Dendritic cell treated with granulocyte-macrophage colony-stimulating factor and Interleukin-4, amounts not matched to agents 40 ng/mL and 50 ng/mL, for 4 days (primary cell): ENCODE results near the gene COP1.

ENCODE experiments used
- H3K27ac Mint-ChIP-seq: one replicate; pipeline ENCODE4 v1.8.0; 2022; ENCODE audit warnings: mild to moderate bottlenecking, mixed read lengths
- H3K27me3 Mint-ChIP-seq: one replicate; pipeline ENCODE4 v1.8.0; 2022; ENCODE audit warnings: mild to moderate bottlenecking, mixed read lengths
- H3K36me3 Mint-ChIP-seq: one replicate; pipeline ENCODE4 v1.8.0; 2022; ENCODE audit warnings: low read depth, mixed read lengths
- H3K4me1 Mint-ChIP-seq: one replicate; pipeline ENCODE4 v1.8.0; 2022; ENCODE audit warnings: low read depth, mixed read lengths
- H3K4me3 Mint-ChIP-seq: one replicate; pipeline ENCODE4 v1.8.0; 2022; ENCODE audit warnings: mild to moderate bottlenecking, moderate library complexity, mixed read lengths
- H3K9me3 Mint-ChIP-seq: one replicate; pipeline ENCODE4 v1.8.0; 2022; ENCODE audit warnings: mixed read lengths
- intact Hi-C: fragments of 100-400 bp; cut with micrococcal nuclease; formaldehyde crosslinking; loops from one replicate; pipeline ENCODE4 v1.15.0; 2022

Gene COP1

DNA sequence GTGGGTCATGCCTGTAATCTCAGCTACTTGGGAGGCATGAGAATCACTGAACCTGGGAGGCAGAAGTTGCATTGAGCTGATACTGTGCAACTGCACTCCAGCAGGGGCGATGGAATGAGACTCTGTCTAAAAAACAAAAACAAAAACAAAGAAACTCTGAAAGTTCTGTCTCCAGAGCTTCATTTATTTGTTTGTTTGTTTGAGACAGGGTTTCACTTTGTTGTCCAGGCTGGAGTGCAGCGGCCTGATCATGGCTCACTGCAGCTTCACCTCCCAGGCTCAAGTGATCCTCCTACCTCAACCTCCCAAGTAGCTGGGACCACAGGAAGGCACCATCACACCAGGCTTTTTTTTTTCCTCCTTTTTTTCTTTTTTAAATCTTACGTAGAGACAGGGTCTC lies 271.9 kb downstream of the COP1 start:
- H3K9me3 Mint-ChIP-seq, result no peaks in the 10 kb centered on the region
- H3K4me3 Mint-ChIP-seq, result no peak overlapping the region
- no peaks in the 10 kb centered on the region for H3K4me1 Mint-ChIP-seq
- no peak overlapping the region for H3K27ac Mint-ChIP-seq
- intact Hi-C loops, result no loop called here
- H3K27me3 Mint-ChIP-seq, result no peaks in the 10 kb centered on the region
- H3K36me3 Mint-ChIP-seq, result peaks cover 72% of the 10 kb centered on the region

DNA sequence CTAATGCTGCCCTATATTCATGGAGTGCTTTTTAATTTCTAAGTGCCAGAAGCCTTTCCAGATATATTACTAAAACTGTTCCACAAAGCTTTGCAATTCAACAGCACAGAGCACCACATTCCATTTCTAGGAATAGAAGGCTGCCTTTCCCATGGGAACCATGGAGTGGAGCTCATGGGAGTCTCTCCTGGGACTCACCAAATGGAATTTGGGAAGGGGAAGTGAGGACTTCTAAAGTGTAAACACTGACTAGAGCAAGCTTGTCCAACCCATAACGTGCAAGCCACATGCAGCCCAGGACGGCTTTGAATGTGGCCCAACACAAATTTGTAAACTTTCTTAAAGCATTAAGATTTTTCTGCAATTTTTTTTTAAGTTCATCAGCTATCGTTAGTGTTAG lies 273.3 kb downstream of the COP1 start:
- Mint-ChIP-seq H3K9me3 (no peaks in the 10 kb centered on the region), H3K36me3 (peaks cover 62% of the 10 kb centered on the region)

DNA sequence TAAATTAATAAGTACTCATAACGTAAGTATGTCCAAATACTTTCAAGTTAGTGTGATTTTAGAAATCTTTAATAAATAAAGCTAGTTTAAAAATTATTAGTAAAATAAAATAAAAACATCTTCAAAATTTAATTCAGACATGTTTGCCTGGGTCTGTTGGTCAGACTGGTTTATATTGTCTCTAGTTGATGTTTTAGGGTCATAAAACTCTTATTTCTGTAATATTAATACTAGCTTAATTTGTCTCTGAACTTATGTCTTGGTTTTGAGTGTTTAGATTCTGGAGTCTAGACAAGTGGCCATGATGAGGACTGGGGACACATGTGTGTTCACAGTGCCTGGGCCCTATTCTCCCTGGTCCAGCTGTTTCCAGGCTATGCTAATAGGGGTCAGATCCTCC lies 279.1 kb downstream of the COP1 start:
- Mint-ChIP-seq H3K27ac (no peak overlapping the region), H3K4me3 (no peak overlapping the region), H3K27me3 (no peaks in the 10 kb centered on the region), H3K9me3 (no peaks in the 10 kb centered on the region), H3K36me3 (peaks cover 44% of the 10 kb centered on the region), H3K4me1 (no peaks in the 10 kb centered on the region)
- intact Hi-C loops, result no loop called here

More for the DNA sequence above, 273.3 kb downstream of the COP1 start:
- Mint-ChIP-seq H3K4me3 (no peak overlapping the region), H3K27me3 (no peaks in the 10 kb centered on the region), H3K4me1 (no peaks in the 10 kb centered on the region), H3K27ac (no peak overlapping the region)
- intact Hi-C loops, result no loop called here

DNA sequence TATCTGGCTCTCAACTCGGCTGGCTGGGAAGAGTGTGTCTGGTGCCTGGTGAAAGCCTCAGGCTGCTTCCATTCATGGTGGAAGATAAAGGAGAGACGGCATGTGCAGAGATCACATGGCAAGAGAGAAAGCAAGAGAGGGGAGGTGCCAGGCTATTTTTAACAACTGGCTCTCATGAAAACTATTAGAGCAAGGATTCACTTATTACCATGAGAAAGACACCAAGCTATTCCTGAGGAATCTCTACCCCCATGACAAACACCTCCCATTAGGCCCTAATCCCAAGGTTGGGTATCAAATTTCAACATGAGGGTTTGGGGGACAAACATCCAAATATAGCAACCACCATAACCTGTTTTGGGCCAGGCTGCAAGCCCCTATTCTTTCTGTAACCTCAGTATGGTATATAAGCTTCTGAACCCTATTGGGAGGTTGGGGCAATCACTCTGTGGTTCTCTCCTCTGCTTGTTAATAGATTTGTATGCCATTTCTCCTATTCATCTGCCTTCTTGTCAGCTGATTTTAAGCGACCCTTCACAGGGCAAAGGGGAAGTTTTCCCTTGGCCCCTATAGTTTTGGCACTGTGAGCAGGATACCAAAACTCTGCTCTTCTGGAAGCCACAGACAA lies 284.7 kb downstream of the COP1 start:
- peaks cover 27% of the 10 kb centered on the region for H3K36me3 Mint-ChIP-seq
- intact Hi-C loops, result no loop called here
- no peaks in the 10 kb centered on the region for H3K4me1 Mint-ChIP-seq
- H3K27ac Mint-ChIP-seq, result no peak overlapping the region
- H3K4me3 Mint-ChIP-seq, result no peak overlapping the region
- H3K9me3 Mint-ChIP-seq, result no peaks in the 10 kb centered on the region
- H3K27me3 Mint-ChIP-seq, result no peaks in the 10 kb centered on the region

DNA sequence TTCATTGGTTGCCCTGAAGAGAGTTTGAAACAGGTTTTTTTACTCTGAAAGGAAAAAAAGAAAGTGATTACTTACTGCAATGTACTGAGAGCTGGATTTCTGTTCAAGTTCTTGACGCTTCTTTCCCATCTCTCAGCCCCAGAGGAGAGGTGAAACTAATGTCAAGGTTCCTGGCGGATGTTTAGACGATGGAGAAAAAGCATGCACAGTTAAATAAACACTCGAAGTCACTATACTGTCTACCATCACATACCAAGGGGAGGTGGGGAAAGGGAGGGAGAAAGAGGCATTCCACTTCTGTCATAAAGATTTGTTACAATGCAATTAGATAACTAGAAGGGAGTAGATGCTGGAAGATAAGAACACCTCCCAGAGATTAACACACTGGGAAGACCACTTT lies 286.7 kb downstream of the COP1 start:
- Mint-ChIP-seq H3K4me3 (no peak overlapping the region), H3K27ac (no peak overlapping the region)

DNA sequence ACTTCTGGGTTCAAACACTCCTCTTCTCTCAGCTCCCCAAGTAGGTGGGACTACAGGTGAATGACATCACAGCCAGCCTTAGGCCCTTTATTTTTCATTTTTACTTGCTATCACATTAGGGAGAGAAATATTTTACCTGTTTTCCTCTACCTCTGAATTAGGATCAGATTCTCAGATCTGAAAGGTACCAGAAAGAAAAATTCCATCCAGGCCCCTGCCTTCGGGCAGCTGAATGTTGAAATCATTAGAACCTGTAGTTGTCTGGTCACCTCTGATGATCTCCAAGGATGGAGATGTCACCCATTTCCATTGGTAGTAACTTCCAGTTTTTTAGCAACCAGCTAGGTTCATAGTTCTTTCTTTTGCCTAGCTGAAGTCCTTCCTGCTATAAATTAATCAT lies 288.1 kb downstream of the COP1 start:
- no peaks in the 10 kb centered on the region for H3K4me1 Mint-ChIP-seq
- H3K4me3 Mint-ChIP-seq, result no peak overlapping the region
- intact Hi-C loops, result no loop called here
- no peak overlapping the region for H3K27ac Mint-ChIP-seq
- H3K9me3 Mint-ChIP-seq, result no peaks in the 10 kb centered on the region
- no peaks in the 10 kb centered on the region for H3K27me3 Mint-ChIP-seq
- H3K36me3 Mint-ChIP-seq, result peaks cover 17% of the 10 kb centered on the region

More for the DNA sequence above, 286.7 kb downstream of the COP1 start:
- no peaks in the 10 kb centered on the region for H3K27me3 Mint-ChIP-seq
- intact Hi-C loops, result no loop called here
- H3K9me3 Mint-ChIP-seq, result no peaks in the 10 kb centered on the region
- peaks cover 22% of the 10 kb centered on the region for H3K36me3 Mint-ChIP-seq
- H3K4me1 Mint-ChIP-seq, result no peaks in the 10 kb centered on the region

DNA sequence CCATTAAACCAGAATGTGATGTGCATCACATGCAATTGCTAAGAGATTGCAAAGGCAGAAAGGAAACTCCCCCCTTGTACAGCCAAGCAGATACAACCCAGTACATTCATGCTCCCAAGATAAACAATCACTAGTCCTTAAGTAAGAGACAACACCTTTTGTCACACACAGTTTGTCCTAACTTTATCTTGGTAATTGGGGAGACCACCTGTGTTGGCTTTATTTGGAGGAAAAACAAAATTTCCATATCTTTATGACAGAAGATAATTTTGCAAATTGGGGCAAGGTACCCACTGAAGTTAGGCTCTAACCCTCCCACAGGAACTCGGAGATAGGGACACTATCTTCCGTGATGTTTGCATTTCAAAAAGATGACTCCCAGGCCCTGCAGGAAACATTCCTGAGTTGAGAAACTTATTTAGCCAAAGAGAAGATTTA lies 288.7 kb downstream of the COP1 start:
- no peak overlapping the region for H3K27ac Mint-ChIP-seq
- no peak overlapping the region for H3K4me3 Mint-ChIP-seq
- peaks cover 20% of the 10 kb centered on the region for H3K36me3 Mint-ChIP-seq
- H3K9me3 Mint-ChIP-seq, result peaks cover under 1% of the 10 kb centered on the region
- H3K4me1 Mint-ChIP-seq, result no peaks in the 10 kb centered on the region
- intact Hi-C loops, result no loop called here
- no peaks in the 10 kb centered on the region for H3K27me3 Mint-ChIP-seq

DNA sequence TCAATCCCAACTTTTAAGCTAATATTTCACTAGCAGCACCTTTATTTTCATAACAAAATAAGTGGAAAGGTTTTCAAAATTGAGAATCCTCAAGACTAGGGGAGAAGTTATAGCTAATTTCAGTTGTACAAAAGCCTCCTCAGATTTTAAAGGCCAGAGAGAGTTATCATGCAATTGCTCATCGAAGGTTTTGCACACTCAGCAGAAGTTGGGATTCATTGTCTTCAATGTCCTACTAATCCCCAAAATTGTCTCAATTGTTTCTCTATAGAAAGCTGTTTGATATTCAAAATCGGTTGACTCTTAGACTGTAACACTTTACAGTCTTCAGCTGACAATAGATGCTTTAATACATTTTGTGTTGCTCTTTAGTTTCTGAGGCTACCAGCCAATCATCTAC lies 293.0 kb downstream of the COP1 start:
- no peak overlapping the region for H3K27ac Mint-ChIP-seq
- intact Hi-C loops, result no loop called here
- no peak overlapping the region for H3K4me3 Mint-ChIP-seq
- H3K27me3 Mint-ChIP-seq, result no peaks in the 10 kb centered on the region
- H3K36me3 Mint-ChIP-seq, result peaks cover 46% of the 10 kb centered on the region
- peaks cover 36% of the 10 kb centered on the region for H3K9me3 Mint-ChIP-seq
- H3K4me1 Mint-ChIP-seq, result no peaks in the 10 kb centered on the region

DNA sequence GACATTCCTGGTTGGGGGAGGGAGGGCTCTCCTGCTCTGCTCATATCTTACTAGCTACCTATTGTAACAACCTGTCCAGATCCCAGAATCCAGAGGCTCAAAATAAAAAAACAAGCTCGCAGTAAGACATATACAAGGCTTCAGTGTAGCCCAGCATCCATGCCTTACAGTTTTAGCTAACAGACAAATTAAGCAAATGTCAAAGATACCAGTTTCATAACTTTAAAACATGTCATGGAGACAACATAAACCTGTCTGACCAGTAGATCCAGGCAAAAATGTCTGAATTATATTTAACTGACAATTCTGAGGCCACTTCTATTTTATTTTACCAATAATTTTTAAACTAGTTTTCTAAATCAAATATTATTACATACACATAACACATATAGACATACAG lies 295.9 kb downstream of the COP1 start:
- Mint-ChIP-seq H3K4me3 (no peak overlapping the region), H3K9me3 (peaks cover 36% of the 10 kb centered on the region), H3K27ac (no peak overlapping the region), H3K4me1 (no peaks in the 10 kb centered on the region), H3K27me3 (no peaks in the 10 kb centered on the region), H3K36me3 (peaks cover 29% of the 10 kb centered on the region)
- intact Hi-C loops, result no loop called here

DNA sequence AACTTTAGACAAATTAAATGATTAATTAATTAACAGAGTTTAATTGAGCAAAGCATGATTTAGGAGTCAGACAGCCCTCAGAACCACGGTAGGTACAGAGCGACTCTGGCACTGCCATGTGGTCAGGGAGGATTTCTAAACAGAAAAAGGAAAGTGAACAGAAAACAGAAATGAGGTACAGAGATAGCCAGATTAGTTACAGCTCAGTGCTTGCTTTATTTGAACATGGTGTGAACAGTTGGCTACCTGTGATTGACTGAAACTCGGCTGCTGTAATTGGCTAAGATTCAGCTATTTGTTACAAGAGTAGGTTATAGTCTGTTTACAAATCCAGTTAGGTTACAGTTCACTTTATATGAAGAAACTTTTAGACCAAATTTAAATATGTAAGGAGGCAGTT lies 300.7 kb downstream of the COP1 start:
- no peak overlapping the region for H3K27ac Mint-ChIP-seq
- H3K4me3 Mint-ChIP-seq, result no peak overlapping the region
- intact Hi-C loops, result no loop called here
- peaks cover 31% of the 10 kb centered on the region for H3K36me3 Mint-ChIP-seq
- H3K9me3 Mint-ChIP-seq, result peaks cover 15% of the 10 kb centered on the region
- no peaks in the 10 kb centered on the region for H3K27me3 Mint-ChIP-seq
- H3K4me1 Mint-ChIP-seq, result no peaks in the 10 kb centered on the region

DNA sequence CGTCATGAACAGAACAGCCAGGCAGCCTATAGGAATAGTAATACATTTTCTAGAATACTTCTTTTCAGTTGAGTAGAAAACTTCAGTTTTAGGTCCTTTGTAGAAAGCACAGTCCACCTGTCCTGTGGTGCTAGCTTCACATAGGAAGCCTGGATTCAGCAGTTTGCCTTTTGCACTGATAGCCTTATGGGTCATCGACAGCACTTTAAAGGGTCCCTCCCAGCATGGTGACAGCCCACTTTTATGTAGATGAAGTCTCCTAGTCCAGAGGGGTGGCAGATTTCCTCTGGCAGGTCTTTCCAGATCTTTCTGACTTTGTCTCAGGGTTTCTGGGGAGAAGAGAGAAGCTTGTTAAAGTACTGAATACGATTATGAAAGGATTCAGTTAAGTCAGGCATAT lies 302.3 kb downstream of the COP1 start:
- H3K27me3 Mint-ChIP-seq, result no peaks in the 10 kb centered on the region
- no peak overlapping the region for H3K27ac Mint-ChIP-seq
- no peaks in the 10 kb centered on the region for H3K4me1 Mint-ChIP-seq
- H3K9me3 Mint-ChIP-seq, result no peaks in the 10 kb centered on the region
- H3K4me3 Mint-ChIP-seq, result no peak overlapping the region
- H3K36me3 Mint-ChIP-seq, result peaks cover 18% of the 10 kb centered on the region
- intact Hi-C loops, result no loop called here

DNA sequence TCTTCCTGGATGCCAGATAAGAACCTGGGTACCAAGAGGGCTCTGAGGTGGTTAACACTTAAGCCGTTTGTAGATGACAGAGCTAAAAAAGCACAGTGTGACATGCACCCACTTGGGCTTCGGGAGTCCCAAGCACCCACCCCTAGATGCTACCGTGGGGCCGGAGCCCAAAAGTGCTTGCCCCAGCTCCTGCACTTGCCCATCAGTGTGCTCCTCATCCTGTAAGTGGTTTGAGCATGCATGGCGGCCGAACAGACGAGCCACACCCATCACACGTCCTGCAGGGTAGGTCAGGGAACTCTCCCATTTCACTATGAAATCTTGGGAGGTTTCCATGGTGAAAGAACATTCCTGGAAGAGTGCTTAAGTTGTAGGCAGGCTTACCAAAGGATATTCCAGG lies 304.8 kb downstream of the COP1 start:
- H3K27me3 Mint-ChIP-seq, result no peaks in the 10 kb centered on the region
- H3K9me3 Mint-ChIP-seq, result no peaks in the 10 kb centered on the region
- intact Hi-C loops, result no loop called here
- no peaks in the 10 kb centered on the region for H3K4me1 Mint-ChIP-seq
- H3K27ac Mint-ChIP-seq, result no peak overlapping the region
- H3K4me3 Mint-ChIP-seq, result no peak overlapping the region
- H3K36me3 Mint-ChIP-seq, result peaks cover 25% of the 10 kb centered on the region

DNA sequence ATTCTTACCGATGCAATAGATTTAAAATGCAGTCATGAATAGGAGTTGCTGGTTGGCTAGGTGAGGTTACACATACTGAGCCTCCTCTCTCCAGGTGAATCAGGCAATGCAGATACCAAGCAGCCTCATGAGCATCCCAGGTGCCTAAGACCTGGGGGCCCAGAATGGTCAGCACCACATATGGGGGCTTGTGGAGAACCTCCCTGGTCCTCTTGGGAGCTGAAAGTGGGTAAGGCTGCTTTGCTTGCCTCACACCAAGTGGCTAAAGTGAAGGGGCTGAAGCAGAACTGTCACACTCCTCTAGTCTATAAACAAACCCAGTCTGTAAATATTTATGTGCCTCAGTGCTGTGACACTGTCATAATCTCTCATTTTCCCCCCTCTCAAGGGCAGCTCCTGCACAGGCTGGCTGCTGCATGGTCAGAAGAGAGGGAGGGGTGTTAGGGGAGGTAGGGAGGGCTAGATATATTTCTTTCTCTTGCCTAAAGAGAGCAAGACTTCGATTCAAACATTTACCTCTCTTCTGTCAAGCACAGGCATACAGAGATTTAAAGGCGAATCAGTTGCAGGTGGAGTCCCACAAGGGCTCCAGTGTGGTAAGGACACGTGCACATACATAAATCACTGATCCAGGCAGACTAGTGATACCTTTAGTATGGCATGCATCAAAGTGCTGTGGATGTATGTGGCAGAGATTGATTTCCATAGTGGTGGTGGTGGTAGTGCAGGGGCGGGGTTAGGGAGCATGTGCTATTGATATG lies 305.8 kb downstream of the COP1 start:
- intact Hi-C loops, result no loop called here
- H3K9me3 Mint-ChIP-seq, result no peaks in the 10 kb centered on the region
- H3K36me3 Mint-ChIP-seq, result peaks cover 25% of the 10 kb centered on the region
- H3K4me3 Mint-ChIP-seq, result no peak overlapping the region
- no peaks in the 10 kb centered on the region for H3K27me3 Mint-ChIP-seq
- no peaks in the 10 kb centered on the region for H3K4me1 Mint-ChIP-seq
- no peak overlapping the region for H3K27ac Mint-ChIP-seq

DNA sequence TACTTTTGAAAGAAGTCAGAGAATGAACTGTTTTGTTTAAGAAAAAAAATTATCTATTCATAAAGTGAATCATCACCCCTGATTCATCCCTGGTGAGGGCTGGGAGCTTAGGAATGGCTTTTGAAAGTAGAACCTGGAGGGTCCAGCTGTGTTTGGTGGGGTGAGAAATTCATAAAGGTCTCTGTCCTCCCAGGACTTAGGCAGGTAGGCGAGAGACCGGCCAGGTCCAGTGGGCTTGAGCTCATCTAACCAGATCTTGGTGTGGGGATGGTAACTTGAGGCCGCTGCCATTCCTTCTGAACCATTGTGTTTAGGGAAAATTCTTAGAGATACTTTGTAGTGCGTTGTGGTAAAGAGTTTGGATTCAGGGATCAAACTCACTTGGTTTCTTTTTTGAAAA lies 306.9 kb downstream of the COP1 start:
- Mint-ChIP-seq H3K4me3 (no peak overlapping the region), H3K27ac (no peak overlapping the region), H3K9me3 (no peaks in the 10 kb centered on the region), H3K4me1 (no peaks in the 10 kb centered on the region), H3K27me3 (no peaks in the 10 kb centered on the region), H3K36me3 (peaks cover 25% of the 10 kb centered on the region)
- intact Hi-C loops, result no loop called here

DNA sequence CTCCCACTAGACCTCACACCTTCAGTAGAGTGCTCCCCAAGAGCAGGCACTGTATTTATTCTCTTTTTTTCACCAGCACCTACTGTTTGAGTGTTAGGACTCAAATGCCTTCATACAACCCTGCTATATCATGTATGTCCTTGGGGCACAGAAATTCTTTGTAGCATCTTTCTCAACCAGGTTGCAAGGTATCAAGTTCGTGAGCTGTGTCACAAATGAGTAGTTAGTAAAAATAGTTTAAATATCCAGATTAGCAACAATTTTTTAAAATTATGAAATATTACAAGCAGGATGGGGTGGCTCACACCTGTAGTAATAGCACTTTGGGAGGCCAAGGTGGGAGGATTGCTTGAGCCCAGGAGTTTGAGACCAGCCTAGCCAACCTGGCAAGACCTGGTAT lies 311.1 kb downstream of the COP1 start:
- intact Hi-C loops, result no loop called here

More for the DNA sequence above, 311.1 kb downstream of the COP1 start:
- no peak overlapping the region for H3K27ac Mint-ChIP-seq
- no peaks in the 10 kb centered on the region for H3K27me3 Mint-ChIP-seq
- H3K4me3 Mint-ChIP-seq, result no peak overlapping the region
- H3K9me3 Mint-ChIP-seq, result peaks cover 5% of the 10 kb centered on the region
- no peaks in the 10 kb centered on the region for H3K4me1 Mint-ChIP-seq
- peaks cover 7% of the 10 kb centered on the region for H3K36me3 Mint-ChIP-seq
